Stimulated activated CD4-positive, alpha-beta T cell treated with anti-CD3 and anti-CD28 coated beads, TNF-alpha, amount 100 ng/mL, for 4 hours (primary cell): ENCODE results near the gene SNX20.

Source experiments
- DNase-seq, 3 experiments: peaks; one replicate each; pipeline ENCODE4 v3.0.0-alpha.2; 2020; ENCODE audit warnings: low read depth in 3 of 3

The SNX20 gene

GRCh38 chr16:50705436-50706110 is 24.5 kb upstream of the SNX20 start:
- DNase-seq: no peak

DNA sequence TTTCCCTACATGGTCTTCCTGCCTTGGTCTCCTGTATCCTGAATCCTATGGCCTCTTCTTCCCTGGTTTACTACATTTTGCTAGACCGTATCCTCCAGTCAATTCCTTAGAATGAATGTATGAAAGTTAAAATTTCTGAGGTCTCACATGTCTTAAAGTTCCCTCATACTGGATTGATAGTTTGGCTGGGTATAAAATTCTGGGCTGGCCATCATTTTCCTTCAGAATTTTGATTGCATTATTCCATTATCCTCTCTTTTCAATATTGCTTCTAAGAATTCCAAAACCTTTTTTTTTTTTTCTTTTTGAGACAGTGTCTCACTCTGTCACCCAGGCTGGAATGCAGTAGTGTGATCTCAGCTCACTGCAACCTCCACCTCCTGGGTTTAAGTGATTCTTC is 23.1 kb upstream of the SNX20 start:
- DNase-seq: no peak

DNA sequence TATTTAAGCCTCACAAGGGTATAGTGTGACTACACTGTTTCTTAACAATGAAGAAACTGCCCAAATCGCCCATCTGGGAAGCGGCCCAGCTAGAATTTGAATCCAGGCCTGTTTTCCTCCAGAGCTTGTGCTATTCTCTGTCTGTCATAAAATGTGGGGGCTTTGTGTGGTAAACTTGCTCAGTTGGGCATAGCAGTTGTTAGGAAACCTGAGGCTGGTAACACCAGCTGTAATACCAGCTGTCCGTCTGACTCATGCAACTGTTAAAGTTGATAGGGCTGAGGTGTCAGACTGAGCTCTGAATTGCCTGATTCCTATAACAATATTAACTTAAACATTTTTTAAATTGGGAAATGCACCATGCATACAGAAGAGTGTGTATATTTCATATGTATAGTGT is 21.6 kb upstream of the SNX20 start:
- no peak for DNase-seq

DNA sequence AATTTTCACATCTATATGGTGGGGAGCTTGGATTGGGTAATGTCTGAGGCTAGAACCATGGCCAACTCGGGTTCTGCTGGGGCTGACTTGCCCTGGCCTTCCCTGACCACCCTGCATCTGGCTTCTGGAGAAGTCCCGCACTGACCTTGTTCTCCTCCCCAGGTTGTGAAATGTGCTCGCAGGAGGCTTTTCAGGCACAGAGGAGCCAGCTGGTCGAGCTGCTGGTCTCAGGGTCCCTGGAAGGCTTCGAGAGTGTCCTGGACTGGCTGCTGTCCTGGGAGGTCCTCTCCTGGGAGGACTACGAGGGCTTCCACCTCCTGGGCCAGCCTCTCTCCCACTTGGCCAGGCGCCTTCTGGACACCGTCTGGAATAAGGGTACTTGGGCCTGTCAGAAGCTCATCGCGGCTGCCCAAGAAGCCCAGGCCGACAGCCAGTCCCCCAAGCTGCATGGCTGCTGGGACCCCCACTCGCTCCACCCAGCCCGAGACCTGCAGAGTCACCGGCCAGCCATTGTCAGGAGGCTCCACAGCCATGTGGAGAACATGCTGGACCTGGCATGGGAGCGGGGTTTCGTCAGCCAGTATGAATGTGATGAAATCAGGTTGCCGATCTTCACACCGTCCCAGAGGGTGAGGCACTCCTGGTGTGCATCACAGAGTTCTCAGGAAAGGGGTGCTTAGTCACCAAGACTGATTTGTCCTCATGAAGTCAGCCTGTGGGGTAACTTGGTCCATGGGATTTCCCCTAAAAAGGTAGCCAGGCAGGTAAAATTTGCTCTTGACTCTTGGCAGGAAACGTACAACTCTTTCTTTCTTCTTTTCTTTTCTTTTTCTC is 18.4 kb upstream of the SNX20 start:
- peak in 2 of 3 experiments; percentile 43 to 49 for DNase-seq

DNA sequence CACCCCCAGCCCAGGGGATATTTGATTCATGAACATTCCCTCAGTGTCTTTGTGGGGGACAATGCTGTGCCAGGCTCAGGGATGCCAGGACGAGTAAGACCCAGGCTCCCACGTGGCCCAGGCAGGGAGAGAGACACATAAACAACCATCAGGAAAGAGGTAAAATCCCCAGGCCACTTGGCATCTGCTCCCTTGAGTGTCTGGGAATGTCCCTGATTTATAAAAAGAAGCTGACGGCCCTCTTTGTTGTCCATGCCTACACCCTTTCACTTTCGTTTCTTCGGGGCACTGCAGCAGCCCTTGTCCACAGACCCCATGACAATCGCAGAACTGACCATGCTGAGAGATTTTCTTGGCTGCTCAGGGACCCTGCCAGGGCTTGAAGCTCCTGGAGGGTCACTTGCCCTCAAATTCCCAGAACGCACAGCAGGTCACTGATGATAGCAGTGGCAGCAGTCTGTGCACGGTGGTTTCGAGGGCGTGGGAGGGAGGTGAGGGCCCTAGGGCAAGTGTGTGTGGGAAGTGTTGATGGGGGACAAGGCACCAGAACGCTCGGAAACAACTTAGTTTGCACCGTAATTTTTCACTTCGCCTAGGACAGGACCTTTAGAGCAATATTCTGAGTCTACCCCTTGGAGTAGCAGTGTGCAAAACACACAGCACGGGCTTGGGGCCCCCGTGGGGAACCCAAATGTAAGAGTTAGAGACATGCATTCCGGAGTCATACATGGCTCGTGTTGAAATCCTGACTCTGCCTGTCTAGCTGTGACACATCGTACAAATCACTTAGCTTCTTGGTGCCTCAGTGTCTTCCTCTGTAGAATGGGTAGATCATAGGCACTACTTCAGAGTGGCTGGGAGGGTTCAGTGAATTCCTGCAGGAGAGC is 17.0 kb upstream of the SNX20 start:
- no peak for DNase-seq

DNA sequence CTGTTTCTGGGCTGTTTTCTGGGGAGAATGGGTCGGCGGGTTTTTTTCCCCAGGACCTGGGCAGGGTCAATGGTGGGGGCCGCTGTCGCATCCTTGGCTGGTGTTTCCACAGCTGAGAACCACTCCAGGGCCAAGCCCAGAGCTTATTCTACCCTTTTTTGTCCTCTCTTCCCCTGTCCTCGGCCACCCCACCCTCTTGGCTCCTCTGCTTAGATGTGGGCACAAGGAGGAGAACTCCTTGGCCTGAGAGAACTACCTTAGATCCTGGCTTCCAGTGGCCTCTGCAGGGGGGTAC is 16.3 kb upstream of the SNX20 start:
- no peak for DNase-seq

GRCh38 chr16:50696575-50697420 is 15.7 kb upstream of the SNX20 start:
- DNase-seq: no peak

DNA sequence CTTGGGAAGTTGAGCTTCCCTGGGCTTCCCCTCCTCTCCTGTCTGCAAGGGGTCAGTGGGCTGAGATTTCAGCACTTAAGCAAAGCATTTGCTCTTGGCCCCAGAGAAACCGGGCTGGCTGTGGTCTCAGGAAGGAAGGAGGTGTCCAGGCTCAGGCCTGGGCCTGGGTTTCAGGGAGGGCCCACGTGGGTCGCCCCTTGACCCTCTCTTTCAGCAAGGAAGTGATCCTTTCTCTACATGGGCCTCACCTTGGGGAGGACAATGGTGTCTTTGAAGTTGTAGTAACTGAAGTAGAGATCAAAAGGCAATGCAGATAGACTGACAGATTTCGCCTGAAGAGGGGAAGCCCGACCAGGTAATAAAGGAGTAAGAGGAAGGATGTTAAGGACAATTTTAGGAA is 15.0 kb upstream of the SNX20 start:
- no peak for DNase-seq

GRCh38 chr16:50695017-50696000 is 14.2 kb upstream of the SNX20 start:
- no peak for DNase-seq

GRCh38 chr16:50694206-50694605 is 13.1 kb upstream of the SNX20 start:
- no peak for DNase-seq

DNA sequence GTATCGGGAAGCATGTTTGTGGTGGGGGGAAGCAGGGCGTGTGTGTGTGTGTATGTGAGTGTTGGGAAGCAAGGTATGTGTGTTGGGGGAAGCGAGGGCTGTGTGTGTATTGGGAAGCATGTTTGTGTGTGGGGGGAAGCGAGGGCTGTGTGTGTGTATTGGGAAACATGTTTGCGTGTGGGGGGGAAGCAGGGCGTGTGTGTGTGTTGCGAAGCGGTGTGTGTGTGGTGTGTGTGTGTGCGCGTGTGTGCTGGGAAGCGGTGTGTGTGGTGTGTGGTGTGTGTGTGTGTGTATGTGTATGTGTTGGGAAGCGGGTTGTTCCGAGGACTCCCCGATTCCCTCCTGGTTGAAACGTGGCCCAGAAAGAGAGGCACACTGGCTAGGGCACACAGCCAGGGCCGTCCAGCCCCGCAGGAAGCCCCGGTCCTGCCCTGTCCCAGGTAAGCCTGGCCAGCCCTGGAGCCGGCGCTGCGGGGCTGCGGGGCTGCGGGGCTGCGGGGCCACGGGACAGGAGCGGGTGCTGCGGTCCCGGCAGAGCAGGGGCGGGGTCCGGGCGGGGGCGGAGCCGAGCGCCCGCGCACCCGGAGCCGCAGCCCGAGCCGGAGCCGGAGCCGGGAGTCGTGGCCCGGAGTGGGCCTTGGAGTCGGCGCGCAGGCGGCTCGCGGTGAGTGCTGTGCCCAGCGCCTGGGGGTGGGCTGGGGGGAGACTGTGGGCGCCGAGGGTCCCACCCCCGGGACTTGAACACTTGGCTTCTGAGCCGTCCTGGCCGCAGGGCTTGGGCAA is 12.1 kb upstream of the SNX20 start, which contains the start of gene NOD2:
NOD2 (plus strand) TSS at position 608 of the 783 bp plus-strand sequence. CDS start 5,890 bp downstream, outside the sequence.
- DNase-seq: no peak

DNA sequence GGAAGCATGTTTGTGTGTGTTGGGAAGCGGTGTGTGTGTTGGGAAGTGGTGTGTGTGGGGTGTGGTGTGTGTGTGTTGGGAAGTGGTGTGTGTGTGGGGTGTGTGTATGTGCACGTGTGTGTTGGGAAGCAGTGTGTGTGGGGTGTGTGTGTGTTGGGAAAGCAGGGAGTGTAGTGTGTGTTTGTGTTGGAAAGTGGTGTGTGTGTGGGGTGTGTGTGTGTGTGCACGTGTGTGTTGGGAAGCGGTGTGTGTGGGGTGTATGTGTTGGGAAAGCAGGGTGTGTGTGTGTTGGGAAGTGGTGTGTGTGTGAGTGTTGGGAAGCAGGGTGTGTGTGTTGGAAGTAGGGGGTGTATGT is 11.5 kb upstream of the SNX20 start:
- no peak for DNase-seq

- no peak for DNase-seq
Observed at GRCh38 chr16:50690177-50690576, 9.1 kb upstream of the SNX20 start.

DNA sequence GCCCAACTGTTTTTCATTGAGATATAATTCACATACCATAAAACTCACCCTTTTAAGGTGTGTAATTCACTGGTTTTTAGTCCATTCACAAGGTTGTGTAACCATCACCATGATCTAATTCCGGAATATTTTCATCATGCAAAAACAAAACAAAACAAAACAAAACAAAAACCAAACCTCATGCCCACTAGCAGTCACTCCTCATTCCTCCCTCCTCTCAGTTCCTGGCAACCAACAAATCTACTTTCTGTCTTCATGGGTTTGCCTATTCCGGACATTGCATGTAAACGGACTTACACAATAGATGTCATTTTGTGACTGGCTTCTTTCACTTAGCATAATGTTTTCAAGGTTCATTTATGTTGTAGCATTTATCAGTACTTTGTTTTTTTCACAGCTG is 7.8 kb upstream of the SNX20 start:
- DNase-seq: no peak

GRCh38 chr16:50688083-50688482 is 7.0 kb upstream of the SNX20 start:
- no peak for DNase-seq

GRCh38 chr16:50685462-50686063 is 4.5 kb upstream of the SNX20 start:
- DNase-seq: no peak

DNA sequence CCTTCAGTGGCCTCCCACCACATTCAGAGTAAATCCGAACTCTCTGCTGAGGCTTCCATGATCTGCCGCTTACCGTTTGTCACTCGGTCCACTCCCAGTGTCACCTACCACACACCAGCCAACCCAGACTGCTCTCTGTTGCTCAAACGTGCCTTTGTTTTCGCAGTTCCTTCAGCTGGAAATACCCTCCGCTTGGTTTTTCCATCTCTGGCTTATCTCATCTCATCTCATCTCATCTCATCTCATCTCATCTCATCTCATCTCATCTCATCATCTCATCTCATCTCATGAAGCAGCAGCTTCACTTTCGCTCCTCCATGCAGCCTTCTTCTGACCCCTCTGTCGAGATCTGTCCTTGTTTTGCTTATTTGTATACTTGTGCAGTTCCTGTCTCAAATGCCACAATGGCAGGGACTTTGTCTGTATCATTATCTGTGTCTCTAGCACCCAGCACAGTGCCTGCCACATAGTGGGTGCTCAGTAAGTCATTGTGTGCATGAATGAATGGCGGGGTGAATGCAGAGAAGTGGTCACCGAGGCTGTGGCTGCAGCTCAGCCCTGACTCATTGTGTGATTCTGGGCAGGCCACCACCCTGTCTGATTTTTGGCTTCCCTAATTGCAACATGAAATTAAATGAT is 3.8 kb upstream of the SNX20 start:
- DNase-seq: no peak

- DNase-seq: no peak
Observed at GRCh38 chr16:50683689-50684374, 2.7 kb upstream of the SNX20 start.
